GM18505 (cell line): ENCODE results near the gene PYDC1.
"Not testable (repeated sequence)": the region's sequence is repeated elsewhere in the genome, so short reads cannot be mapped to it uniquely, and the experiment has no call there.

Experiments
- ATAC-seq: cut with Tn5 transposase; IDR thresholded peaks from one replicate; pipeline ENCODE4 v1.9.1; 2021; ENCODE audit not compliant: unreplicated experiment
- POLR2A ChIP-seq: IDR thresholded peaks from 4 replicates; pipeline ENCODE4 v1.6.1; 2011; ENCODE audit warnings: borderline replicate concordance; ENCODE audit not compliant: insufficient read depth, insufficient read length; ENCODE audit errors: extremely low read depth

Gene PYDC1

DNA sequence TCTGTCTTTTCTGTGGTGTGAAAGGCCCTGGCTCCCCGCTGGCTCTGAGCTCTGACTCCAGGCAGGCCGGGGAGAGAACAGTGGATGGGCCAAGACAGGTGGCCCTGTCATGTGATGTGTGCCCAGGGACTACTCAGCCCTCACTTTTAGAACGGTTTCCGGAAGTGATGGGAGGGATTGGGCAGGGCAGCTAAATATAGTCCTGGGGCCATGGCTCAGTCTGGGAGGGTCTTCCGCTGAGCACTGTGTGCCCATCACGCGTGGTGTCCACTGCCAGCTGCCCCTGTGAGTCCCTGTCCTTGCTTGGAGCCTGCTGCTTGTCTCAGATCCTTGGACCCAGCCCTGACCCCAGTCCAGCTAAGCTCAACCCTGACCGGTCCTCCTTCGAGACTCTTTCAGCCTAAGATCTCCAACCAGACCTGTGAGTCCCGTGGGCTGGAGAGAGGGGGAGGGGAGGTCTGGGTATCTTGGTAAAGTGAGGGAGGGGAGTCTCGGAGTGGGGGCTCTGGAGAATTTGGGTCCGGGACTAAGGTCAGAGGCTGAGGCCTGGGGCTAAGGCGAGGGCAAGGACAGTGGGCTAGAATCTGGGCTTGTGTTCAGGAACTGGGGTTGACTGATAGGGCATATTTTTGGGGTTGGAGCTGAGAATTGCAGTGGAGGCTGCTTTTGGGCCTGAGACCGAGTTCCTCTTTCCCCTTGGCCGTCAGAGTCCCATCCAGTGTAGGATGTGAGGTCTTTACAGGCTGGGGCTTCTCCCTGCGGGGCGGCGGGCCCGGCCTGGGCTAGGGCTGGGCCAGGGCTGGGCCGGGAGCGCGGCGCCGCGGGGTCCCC is 2.8 kb downstream of the PYDC1 start, which contains the start of gene TRIM72:
Gene TRIM72 (plus strand): TSS at position 243 of the 831 bp plus-strand sequence. CDS start 620 bp downstream, outside the sequence.
- no peak for ATAC-seq
- no peak for TF ChIP-seq POLR2A

DNA sequence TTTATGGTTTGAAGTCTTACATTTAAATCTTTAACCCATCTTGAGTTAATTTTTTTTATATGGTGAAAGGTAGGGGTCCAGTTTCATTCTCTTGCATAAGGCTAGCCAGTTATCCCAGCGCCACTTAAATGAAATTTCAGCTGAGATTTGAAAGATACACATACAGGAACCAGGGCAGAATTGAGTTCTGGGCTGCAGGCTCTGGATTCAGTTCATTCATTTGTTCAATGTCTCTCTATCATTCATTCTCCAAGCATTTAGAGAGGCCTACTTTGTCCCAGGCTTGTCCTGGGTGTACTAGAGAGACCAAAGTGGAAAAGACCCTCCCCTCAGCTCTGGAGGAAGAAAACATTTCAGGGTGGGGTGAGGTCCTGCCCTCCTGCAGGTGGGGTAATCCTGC is 3.6 kb downstream of the PYDC1 start:
- no peak for TF ChIP-seq POLR2A
- ATAC-seq, result no peak

DNA sequence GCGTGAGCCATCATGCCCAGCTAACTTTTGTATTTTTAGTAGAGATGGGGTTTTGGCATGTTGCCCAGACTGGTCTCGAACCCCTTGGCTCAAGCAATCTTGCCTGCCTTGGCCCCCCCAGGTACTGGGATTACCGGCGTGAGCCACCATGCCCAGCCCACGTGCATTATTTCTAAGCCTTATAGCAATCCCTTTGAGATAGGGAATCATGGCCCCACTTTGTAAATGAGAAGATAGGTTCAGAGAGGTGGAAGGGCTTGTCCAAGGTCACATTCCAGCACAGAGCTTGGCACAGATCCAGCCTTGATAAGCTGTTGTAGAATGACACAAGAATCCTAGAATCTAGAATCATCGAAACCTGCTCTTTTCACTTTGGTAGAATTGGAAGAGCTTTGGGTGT is 10.2 kb downstream of the PYDC1 start:
- ATAC-seq, result no peak

DNA sequence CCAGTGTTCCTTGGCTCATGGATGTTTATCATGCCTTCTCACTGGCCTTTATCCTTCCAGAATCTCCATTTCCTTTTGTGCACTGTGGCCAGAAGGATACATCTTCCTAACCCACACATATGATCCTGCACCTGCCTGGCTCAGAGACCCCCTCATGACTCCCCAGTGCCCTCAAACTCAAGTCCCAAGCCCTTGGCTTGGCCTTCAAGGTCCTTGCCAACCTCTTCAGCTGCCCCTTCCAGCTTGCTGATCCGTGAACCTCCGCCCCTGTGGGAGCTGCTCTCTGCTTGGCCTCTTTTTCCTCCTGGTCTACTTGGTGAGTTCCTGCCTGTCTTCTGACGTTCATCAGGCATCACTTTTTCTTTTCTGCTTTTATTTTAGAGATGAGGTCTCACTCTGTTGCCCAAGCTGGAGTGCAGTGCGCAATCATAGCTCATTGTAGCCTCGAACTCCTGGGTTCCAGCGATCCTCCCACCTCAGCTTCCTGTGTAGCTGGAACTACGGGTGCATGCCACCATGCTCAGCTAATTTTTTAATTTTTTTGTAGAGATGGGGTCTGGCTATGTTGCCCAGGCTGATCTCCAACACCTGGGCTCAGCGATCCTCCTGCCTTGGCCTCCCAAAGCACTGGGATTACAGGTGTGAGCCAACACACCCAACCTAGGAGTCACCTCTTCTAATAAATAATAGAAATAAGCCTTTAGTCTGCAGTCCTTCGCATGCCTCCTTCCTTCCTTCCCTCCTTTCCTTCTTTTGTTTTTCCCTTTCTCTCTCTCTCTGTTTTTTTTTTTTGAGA is 11.9 kb downstream of the PYDC1 start:
- no peak for TF ChIP-seq POLR2A
- no peak for ATAC-seq

More for the DNA sequence above, 10.2 kb downstream of the PYDC1 start:
- no peak for TF ChIP-seq POLR2A

DNA sequence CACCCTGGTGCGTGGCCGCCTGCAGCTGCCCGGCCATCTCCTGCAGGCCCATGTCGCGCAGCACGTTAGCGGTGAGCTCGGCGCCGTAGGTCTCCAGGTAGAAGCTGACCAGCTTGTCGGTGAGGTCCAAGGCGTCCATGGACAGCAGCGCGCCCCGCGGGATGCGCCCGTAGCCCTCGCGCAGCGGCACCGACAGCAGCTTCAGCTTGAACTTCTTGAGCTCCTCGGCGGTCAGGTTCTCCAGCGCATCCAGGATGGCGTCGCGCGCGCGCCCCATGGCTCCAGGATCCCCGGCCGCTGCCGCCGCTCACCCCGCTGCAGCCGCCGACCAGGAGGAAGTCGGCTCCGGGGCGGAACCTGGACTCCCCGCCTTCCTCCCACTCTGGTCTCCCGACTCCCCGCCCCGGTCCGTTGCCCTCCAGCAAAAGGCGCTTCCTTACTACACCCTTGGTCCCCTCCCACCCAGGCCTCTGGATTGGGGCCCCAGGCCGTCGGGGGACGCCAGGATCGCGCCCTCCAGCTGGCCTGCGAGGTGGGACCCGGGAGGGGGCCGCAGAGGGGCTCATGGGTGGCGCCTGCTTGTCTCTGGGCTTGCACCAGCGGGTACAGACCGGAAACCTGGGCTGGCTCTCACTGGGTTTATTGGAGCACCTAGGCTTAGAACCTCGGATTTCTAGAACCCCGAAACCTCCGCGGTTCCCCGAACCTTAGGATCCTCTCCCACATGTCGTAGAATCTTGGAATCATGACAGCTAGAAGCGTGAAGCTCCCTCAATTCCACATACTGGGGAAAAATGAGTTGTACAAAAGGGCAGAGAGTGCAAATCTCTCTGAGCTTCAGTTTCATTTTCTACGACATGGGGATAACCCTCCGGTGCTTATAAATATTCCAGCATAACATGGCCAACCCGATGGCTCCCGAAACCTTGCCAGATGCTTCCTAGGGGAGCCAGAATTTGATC is 14.2 kb downstream of the PYDC1 start, which contains the start of gene PYCARD:
Gene PYCARD (minus strand): TSS at position 347 of the 962 bp plus-strand sequence. CDS start 70 bp downstream, at position 277.
- TF ChIP-seq POLR2A, result peak; percentile 71
- peak; percentile 24 for ATAC-seq

DNA sequence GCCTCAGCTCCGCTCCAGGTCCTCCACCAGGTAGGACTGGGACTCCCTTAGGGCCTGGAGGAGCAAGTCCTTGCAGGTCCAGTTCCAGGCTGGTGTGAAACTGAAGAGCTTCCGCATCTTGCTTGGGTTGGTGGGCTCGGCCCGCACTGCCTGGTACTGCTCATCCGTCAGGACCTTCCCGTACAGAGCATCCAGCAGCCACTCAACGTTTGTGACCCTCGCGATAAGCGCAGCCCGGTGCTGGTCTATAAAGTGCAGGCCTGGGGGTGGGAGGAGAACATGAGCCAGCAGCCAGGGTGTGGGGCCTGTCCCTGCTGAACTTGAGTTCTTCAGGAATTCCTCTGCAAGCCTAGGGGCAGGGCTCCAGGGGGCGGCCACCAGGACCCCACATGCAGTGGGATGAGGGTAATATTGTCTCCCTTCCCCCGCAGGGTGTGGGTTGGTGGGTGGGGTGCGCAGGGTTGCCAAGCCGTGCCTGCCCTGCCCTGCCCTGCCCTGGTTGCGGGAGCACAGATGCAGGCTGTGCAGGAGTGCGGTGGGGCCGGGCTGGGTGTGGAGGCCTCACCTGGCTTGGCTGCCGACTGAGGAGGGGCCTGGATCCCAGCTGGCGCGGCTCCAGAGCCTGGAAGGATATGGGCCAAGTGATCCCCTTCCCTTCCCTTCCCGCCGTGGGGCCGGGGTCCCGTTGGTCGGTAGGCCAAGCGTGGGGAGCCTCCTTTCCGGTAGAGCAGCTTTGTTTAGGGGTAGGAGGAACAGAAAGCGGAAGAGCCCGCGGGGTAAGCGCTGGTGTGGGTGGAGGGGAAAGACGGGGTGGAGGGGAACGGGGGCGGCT is 15.1 kb downstream of the PYDC1 start:
- peak; percentile 56 for ATAC-seq
- no peak for TF ChIP-seq POLR2A

DNA sequence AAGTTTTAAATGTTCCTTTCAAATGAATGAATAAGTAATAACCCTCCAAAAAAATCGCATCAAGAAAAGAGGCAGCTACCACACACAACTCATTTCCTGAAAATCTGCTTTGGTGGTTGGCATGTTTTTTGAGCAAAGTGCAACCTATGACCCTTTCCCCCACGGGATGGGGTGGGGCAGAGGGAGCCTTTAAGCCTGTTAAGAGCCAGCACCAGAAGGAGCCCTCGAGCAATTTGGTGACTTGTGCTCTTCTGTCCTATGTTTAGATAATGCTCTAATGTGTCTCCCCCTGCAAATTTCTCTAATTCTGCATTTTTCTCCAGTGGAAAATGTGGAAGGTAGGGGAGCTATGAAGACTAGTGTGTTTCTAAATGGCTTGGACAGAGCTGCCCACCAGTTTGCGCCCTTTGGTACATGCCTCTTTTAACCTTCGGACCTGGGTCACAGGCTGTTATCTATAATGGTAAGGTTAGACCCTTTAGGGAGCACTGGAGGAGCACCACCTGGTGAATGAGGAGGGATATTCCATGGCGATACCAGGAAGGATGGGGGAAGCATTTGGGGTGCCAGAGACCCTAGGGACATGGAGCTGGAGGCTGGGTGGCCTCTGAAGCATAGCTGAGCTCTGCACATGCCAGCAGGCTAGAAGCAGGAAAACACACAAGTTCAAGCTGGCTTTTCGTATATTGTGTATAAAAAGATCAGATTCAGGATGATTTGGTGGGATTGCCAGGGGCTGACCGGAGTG is 15.9 kb downstream of the PYDC1 start:
- ATAC-seq, result no peak
- no peak for TF ChIP-seq POLR2A

DNA sequence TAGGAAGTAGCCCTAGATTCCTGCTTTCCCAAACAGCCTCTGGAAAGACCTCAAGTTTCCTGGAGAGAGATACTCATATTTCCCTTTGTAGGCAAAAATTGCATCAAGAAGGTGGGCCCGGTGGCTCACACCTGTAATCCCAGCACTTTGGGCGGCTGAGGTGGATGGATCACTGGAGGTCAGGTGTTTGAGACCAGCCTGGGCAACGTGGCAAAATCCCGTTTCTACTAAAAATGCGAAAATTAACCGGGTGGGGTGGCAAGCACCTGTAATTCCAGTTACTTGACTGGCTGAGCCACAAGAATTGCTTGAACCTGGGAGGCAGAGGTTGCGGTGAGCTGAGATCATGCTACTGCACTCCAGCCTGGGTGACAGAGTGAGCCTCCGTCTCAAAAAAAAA is 16.8 kb downstream of the PYDC1 start:
- not testable (repeated sequence) for ATAC-seq

DNA sequence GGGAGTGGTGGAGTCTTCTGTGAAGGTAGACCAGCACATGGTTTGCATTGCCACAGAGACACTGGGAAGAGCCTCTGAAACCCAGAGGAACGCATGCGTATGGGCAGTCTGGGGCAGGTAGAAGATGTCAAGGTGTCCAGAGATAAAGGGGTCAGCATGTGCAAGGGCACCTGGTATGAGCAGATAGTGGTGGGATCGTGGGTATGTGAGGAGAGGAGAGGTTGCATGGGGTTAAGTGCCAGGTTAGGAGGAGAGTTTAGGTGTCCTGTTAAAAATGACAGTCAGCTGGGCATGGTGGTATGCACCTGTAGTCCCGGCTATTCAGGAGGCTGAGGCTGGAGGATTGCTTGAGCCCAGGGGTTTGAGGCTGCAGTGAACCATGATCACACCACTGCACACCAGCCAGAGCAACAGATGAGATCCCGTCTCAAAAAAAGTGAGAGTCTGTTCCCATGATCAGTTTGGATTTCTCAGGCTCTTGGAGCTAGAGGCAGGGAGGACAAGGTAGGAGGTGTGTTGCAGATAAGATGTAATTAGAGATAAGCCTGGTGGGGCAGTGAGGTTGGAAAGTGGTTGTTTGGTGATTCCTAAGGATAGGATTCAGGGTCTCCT is 17.4 kb downstream of the PYDC1 start:
- no peak for ATAC-seq
- no peak for TF ChIP-seq POLR2A

DNA sequence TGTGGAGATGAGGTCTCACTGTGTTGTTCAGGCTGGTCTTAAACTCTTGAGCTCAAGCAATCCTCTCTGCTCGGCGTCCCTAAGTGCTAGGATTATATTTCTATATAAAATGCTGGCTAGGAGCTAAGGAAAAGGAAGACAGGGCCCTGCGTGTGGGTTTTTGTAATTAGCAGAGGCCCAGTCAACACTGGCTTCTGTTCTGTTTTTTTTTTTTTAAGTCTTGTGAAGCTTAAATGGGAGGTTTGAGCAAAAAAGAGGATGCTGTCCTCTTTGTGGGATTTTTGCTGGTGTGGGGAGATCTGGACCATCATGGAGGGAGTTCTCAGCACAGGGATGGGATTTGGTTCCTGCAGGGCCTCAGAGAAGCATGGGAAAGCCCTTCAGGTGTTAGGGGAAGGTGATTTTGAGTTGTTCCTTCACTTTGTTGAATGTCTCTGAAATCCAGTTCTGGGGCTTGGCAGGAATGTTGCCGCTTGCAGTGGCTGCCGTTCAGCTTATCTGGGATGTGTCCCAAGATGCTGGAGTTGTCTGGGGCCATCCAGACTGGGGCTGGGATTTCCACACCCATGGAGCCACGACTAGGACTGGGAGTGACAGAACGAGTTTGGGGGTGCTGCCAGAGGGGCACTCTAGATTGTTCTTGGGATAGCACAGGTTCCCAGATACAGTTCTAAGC is 18.6 kb downstream of the PYDC1 start:
- TF ChIP-seq POLR2A, result peak; percentile 17
- ATAC-seq, result no peak

DNA sequence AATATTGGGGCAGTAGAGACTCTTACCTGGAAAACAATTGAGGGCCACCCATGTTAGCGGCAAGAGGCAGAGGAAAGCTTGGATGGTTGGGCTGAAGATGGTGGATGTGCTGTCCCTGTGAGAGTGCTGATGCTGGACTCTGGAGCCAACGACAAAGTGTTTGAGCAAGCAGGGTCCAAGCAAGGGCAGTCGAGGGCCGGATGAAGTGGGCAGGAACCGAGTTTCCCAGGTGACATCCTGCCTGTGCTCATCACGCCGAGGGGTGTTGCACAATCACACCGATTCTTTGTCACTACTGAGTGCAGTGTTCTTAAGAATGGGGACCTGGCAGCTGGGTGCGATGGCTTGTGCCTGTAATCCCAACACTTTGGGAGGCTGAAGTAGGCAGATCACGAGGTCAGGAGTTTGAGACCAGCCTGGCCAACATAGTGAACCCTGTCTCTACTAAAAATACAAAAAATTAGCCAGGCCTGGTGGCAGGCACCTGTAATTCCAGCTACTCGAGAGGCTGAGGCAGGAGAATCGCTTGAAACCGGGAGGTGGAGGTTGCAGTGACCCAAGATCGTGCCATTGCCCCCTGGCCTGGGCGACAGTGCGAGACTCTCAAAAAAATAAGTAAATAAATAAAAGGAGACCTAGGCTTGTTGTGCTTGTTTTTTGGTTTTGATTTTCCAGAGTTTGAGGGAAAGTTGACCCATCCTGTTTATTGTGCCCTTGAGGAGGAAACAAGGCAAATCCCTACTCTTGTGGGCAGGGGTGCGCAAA is 20.4 kb downstream of the PYDC1 start:
- no peak for ATAC-seq
- peak; percentile 15 for TF ChIP-seq POLR2A

DNA sequence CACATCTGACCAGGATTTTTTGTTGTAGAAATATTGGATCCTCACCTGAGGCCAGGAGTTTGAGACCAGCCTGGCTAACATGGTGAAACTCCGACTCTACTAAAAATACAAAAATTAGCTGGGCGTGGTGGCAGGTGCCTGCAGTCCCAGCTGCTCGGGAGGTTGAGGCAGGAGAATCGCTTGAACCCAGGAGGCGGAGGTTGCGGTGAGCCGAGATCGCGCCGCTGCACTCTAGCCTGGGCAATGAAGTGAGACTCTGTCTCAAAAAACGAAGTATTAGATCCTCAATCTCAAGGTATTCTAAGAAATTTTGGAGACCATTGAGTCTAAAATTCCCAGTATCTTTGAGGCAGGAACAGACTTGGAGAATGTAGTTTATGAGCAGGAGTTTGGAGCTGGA is 21.1 kb downstream of the PYDC1 start:
- ATAC-seq, result not testable (repeated sequence)
